K562 (cell line): ENCODE results near the gene GALNT18. TPM values are rescaled to one million over a fixed set of nuclear protein-coding genes. Genes with fewer than 3 reads are reported as not detected.

Experiments
- ATAC-seq: fragments of 200-7000 bp; cut with Tn5 transposase; 3 replicates; pipeline ENCODE4 v1.9.1; 2020; ENCODE audit warnings: moderate library complexity
- BruUV-seq: library from RNA; stranded (reverse); fragments of 400-500 nt; replicated peaks from 2 replicates; lab custom pipeline; 2021; lab: Mats Ljungman, UMichigan
- CTCF ChIA-PET: fragments of 300-600 bp; formaldehyde crosslinking; extraction: SDS; loops from one replicate; lab custom pipeline; 2021; ENCODE audit warnings: low intra/inter-chr PET ratio; lab: Yijun Ruan, JAX
- POLR2A ChIA-PET: fragments of 300-600, 350-650 bp; sonication (Branson Sonifier 250); formaldehyde crosslinking; extraction: SDS; loops from one replicate; lab custom pipeline; 2021; ENCODE audit warnings: antibody characterized with exemption, inconsistent platforms; lab: Yijun Ruan, JAX
- DNase-seq, 4 experiments: peaks; one replicate each; pipeline versions ENCODE4 v3.0.0 to v3.0.0-alpha.2; 2011 to 2018; ENCODE audit warnings: low spot score in 3 of 4, mixed read lengths in 3 of 4; ENCODE audit errors: extremely low read depth in 1 of 4
- FAIRE-seq: peaks from 2 replicates; lab custom pipeline; 2011; peaks lifted over from hg19 to GRCh38; lab: Jason Lieb, UNC
- H2AFZ ChIP-seq: 2 replicates; pipeline ENCODE4 v1.6.0; 2011; ENCODE audit warnings: low read depth, low read length, control low read depth, inconsistent platforms
- H3K27ac ChIP-seq: fragments of 200-600 bp; 3 replicates; pipeline ENCODE4 v1.8.0; 2011; ENCODE audit warnings: low read depth, mild to moderate bottlenecking, control low read depth, inconsistent platforms, low read length, moderate library complexity, mixed read lengths; ENCODE audit errors: extremely low read depth
- H3K27me3 ChIP-seq, 2 experiments: fragments of 300-600 bp in 1 of 2; 2 replicates in 1 of 2; 3 replicates in 1 of 2; pipeline versions ENCODE4 v1.6.0 to v1.8.0; 2011; ENCODE audit warnings: inconsistent platforms in 2 of 2, low read length in 2 of 2, mild to moderate bottlenecking in 1 of 2, mixed read lengths in 1 of 2, moderate library complexity in 1 of 2; ENCODE audit not compliant: control insufficient read depth in 2 of 2, insufficient read depth in 2 of 2
- H3K36me3 ChIP-seq: fragments of 300-600 bp; 3 replicates; pipeline ENCODE4 v1.8.0; 2011; ENCODE audit warnings: mild to moderate bottlenecking, low read length, inconsistent platforms; ENCODE audit not compliant: control insufficient read depth, insufficient read depth
- H3K4me1 ChIP-seq, 2 experiments: fragments of 200-600 bp in 1 of 2; replicated peaks in 1 of 2; 2 replicates in 1 of 2; 3 replicates in 1 of 2; pipeline versions ENCODE4 v1.5.1 to v1.8.0; 2011; ENCODE audit warnings: inconsistent platforms in 2 of 2, low read length in 2 of 2, mild to moderate bottlenecking in 1 of 2, mixed read lengths in 1 of 2, moderate library complexity in 1 of 2; ENCODE audit not compliant: control insufficient read depth in 2 of 2, insufficient read depth in 2 of 2
- H3K4me2 ChIP-seq: 2 replicates; pipeline ENCODE4 v1.6.1; 2011; ENCODE audit warnings: low read length, control low read depth, inconsistent platforms, mixed read lengths; ENCODE audit not compliant: insufficient read depth
- H3K4me3 ChIP-seq: fragments of 200-600 bp; sonication (generic), shearing (Covaris generic); 2 replicates; pipeline ENCODE4 v1.5.1; 2016; ENCODE audit warnings: control low read depth, inconsistent platforms
- H3K79me2 ChIP-seq: fragments of 200-600 bp; 3 replicates; pipeline ENCODE4 v1.8.0; 2011; ENCODE audit warnings: low read length, inconsistent platforms; ENCODE audit not compliant: control insufficient read depth, insufficient read depth
- H3K9ac ChIP-seq, 2 experiments: 2 replicates each; pipeline versions ENCODE4 v1.6.0 to v1.6.1; 2011; ENCODE audit warnings: low read depth in 2 of 2, low read length in 2 of 2, control low read depth in 1 of 2, inconsistent platforms in 1 of 2, mild to moderate bottlenecking in 1 of 2, mixed read lengths in 1 of 2; ENCODE audit not compliant: insufficient read depth in 1 of 2
- H3K9me1 ChIP-seq: one replicate; pipeline ENCODE4 v1.6.0; 2011; ENCODE audit warnings: inconsistent platforms, mild to moderate bottlenecking, low read length, moderate library complexity; ENCODE audit not compliant: control insufficient read depth, insufficient read depth
- H3K9me3 ChIP-seq: replicated peaks from 2 replicates; pipeline ENCODE4 v1.5.1; 2011; ENCODE audit warnings: low read depth, low read length, inconsistent platforms; ENCODE audit not compliant: control insufficient read depth, insufficient read depth
- H4K20me1 ChIP-seq: replicated peaks from 2 replicates; pipeline ENCODE4 v1.6.1; 2011; ENCODE audit warnings: low read length, inconsistent platforms, mixed read lengths; ENCODE audit not compliant: control insufficient read depth, insufficient read depth
- ETV1 ChIP-seq: fragments of 450-650 bp; conservative IDR thresholded peaks from 2 replicates; pipeline ENCODE4 v1.6.1; 2016; ENCODE audit warnings: missing genetic modification characterization, control low read depth, low read depth, missing compliant biosample characterization
- TAF15 ChIP-seq: fragments of 200-400 bp; formaldehyde crosslinking; IDR thresholded peaks from 2 replicates; pipeline ENCODE4 v1.6.1; 2017; ENCODE audit warnings: mild to moderate bottlenecking, low read depth, low read length, moderate library complexity
- WGBS: fragments of 100-300 bp; shearing (Covaris generic); methylation state at CpG from one replicate; pipeline ENCODE4 v1.1.6; 2016; ENCODE audit warnings: low coverage, mixed read lengths; ENCODE audit not compliant: insufficient coverage; ENCODE audit errors: missing lambda C conversion rate; 5-methylcytosine and 5-hydroxymethylcytosine counted together
- in situ Hi-C: fragments of 300-500 bp; cut with MboI; formaldehyde crosslinking; loops from 4 replicates; pipeline ENCODE4 v1.15.0; 2018; ENCODE audit warnings: inconsistent platforms, mixed read lengths
- intact Hi-C: fragments of 100-400 bp; cut with micrococcal nuclease; formaldehyde crosslinking; loops from 2 replicates; pipeline ENCODE4 v1.14.2; 2022
- polyA plus RNA-seq, 8 experiments: library from polyadenylated mRNA; depleted of rRNA in 4 of 8; stranded (reverse) in 5 of 8; unstranded in 3 of 8; fragments of >200 nt; fragmentation: Nextera tagmentation in 2 of 8; fragmentation: Illumina TruSeq in 1 of 8; extraction: Ambion mirVana in 2 of 8; extraction: Trizol in 1 of 8; gene quantifications; 2 replicates each; pipeline versions ENCODE4 v1.2.1 to v1.2.3, GENCODE V29; 2011 to 2014; ENCODE audit warnings: inconsistent platforms in 1 of 8, missing spikeins in 1 of 8
- total RNA-seq, 7 experiments: library from RNA; depleted of rRNA in 6 of 7; stranded (reverse); fragments of >200 nt in 6 of 7; fragmentation: Illumina TruSeq in 2 of 7; extraction: Trizol in 2 of 7; gene quantifications; 2 replicates each; pipeline versions ENCODE4 v1.2.1 to v1.2.3, GENCODE V29; 2011 to 2021; ENCODE audit warnings: low replicate concordance in 1 of 7

GALNT18 gene
- total and polyA plus RNA-seq, 9 of the 15 experiments (the other 6 are each of a cell fraction or from before 2014, with no cell fraction given): not detected

GRCh38 chr11:11477695-11478420, 143.9 kb downstream of the GALNT18 start:
- Histone ChIP-seq H3K4me2 (no peak overlapping the region), H3K9me1 (no peaks in the 10 kb centered on the region), H3K27me3 (peaks cover 0 to 15% of the 10 kb centered on the region in 2 experiments; a peak in 2 of 5 replicates), H3K9me3 (no peaks in the 10 kb centered on the region), H3K9ac (no peak overlapping the region), H2AFZ (no peak overlapping the region), H3K4me1 (no peaks in the 10 kb centered on the region), H3K4me3 (no peak overlapping the region), H3K79me2 (no peaks in the 10 kb centered on the region), H4K20me1 (peaks cover 6% of the 10 kb centered on the region; the same call in 1 of the 2 replicates), H3K36me3 (no peaks in the 10 kb centered on the region), H3K27ac (no peak overlapping the region)
- ChIA-PET POLR2A (no interaction called here), CTCF (no interaction called here)
- BruUV-seq: no TSS peak
- TF ChIP-seq ETV1 (tag): no peak
- ATAC-seq (no peak), FAIRE-seq (no peak), DNase-seq (no peak)
- in situ Hi-C loops (no loop called here), intact Hi-C loops (no loop called here)
- 0% methylated on average over 2 of the region's 2 CpGs for WGBS

DNA sequence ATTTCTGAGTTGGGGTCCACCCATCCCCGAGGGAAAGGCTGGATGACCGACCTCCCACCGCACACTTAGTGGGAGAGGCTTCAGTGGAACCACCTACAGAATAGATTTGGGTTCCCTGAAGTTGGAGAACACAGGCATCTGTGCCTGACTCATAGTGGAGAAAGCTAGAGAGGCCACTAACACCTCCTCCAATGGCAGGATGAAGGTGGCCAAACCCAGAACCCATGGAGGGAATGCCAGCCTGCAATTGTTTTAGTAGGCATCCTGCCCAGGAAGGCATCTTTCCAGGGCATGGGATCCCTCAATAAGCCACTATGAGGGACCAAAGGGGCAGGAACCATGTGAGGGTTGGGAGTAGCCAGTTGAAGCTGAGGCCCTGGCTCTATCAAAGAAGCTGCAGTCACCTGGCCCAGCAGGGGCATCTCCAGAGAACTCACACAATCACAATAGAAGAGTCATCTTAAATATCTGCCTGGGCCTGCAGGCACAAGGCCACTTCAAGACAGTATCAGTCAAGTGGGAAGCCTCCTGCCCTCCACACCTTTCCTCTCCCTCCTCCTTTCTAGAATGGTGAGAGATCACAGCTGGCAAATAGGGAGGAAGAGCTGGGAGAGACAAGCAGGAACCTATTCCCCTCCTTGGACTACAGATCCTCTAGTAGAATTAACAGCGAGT, 144.7 kb downstream of the GALNT18 start:
- Histone ChIP-seq H3K79me2 (no peaks in the 10 kb centered on the region), H3K36me3 (no peaks in the 10 kb centered on the region), H3K4me2 (no peak overlapping the region), H3K9me3 (no peaks in the 10 kb centered on the region), H3K4me1 (no peaks in the 10 kb centered on the region), H3K27me3 (peaks cover 0 to 8% of the 10 kb centered on the region in 2 experiments; a peak in 2 of 5 replicates), H3K27ac (no peak overlapping the region), H3K9me1 (no peaks in the 10 kb centered on the region), H4K20me1 (0 out of 2 replicates have a peak, but pooled peaks cover 3% of the 10 kb centered on the region), H3K9ac (no peak overlapping the region), H2AFZ (no peak overlapping the region), H3K4me3 (no peak overlapping the region)
- DNase-seq (no peak), ATAC-seq (no peak), FAIRE-seq (no peak)
- intact Hi-C loops: no loop called here
- CTCF ChIA-PET: no interaction called here
- POLR2A ChIA-PET: no interaction called here
- no peak for TF ChIP-seq TAF15
- 0% methylated on average over 4 of the region's 4 CpGs for WGBS
- BruUV-seq: no TSS peak
- in situ Hi-C loops: no loop called here
